Spinal cord (tissue), 10 donors: ENCODE data around the gene PKIB. TPM values are rescaled to one million over a fixed set of nuclear protein-coding genes. Genes with fewer than 3 reads are reported as not detected.

ENCODE experiments used
- DNase-seq, 6 donors: peaks; one replicate each; pipeline versions ENCODE4 v3.0.0 to v3.0.0-alpha.2; 2013 to 2015; ENCODE audit warnings: low spot score in 6 of 6, low read depth in 4 of 6
- H3K27ac ChIP-seq: one replicate; pipeline ENCODE4 v1.5.1; 2013; ENCODE audit warnings: low read depth, low read length, control low read depth
- H3K27me3 ChIP-seq: one replicate; pipeline ENCODE4 v1.6.1; 2013; ENCODE audit warnings: low read length; ENCODE audit not compliant: control insufficient read depth, insufficient read depth
- H3K36me3 ChIP-seq: one replicate; pipeline ENCODE4 v1.6.1; 2013; ENCODE audit warnings: low read length; ENCODE audit not compliant: control insufficient read depth, insufficient read depth
- H3K4me1 ChIP-seq: one replicate; pipeline ENCODE4 v1.6.1; 2013; ENCODE audit warnings: low read length; ENCODE audit not compliant: control insufficient read depth, insufficient read depth
- H3K4me3 ChIP-seq: one replicate; pipeline ENCODE4 v1.5.1; 2013; ENCODE audit warnings: low read depth, low read length, control low read depth
- H3K9me3 ChIP-seq: one replicate; pipeline ENCODE4 v1.6.1; 2013; ENCODE audit warnings: low read length; ENCODE audit not compliant: control insufficient read depth, insufficient read depth
- WGBS: methylation state at CpG from one replicate; pipeline ENCODE4 v1.1.5; 2013; ENCODE audit warnings: missing lambda C conversion rate; ENCODE audit not compliant: insufficient coverage; 5-methylcytosine and 5-hydroxymethylcytosine counted together
- polyA plus RNA-seq, 2 donors: library from polyadenylated mRNA; unstranded; fragments of 120-200 nt; gene quantifications; one replicate each; pipeline ENCODE4 v1.2.1, GENCODE V29; 2013; ENCODE audit not compliant: insufficient read length in 2 of 2
- total RNA-seq, 2 donors: library from RNA; depleted of rRNA in 1 of 2; stranded (reverse); fragments of 120-200 nt in 1 of 2; fragments of >200 nt in 1 of 2; gene quantifications; one replicate each; pipeline versions ENCODE4 v1.2.3 to v1.2.4, GENCODE V29; 2013 to 2014
- donor health status: healthy.

The PKIB gene
- total and polyA plus RNA-seq, 4 donors, result 4.7 to 15.7 (median 11.9) TPM

DNA sequence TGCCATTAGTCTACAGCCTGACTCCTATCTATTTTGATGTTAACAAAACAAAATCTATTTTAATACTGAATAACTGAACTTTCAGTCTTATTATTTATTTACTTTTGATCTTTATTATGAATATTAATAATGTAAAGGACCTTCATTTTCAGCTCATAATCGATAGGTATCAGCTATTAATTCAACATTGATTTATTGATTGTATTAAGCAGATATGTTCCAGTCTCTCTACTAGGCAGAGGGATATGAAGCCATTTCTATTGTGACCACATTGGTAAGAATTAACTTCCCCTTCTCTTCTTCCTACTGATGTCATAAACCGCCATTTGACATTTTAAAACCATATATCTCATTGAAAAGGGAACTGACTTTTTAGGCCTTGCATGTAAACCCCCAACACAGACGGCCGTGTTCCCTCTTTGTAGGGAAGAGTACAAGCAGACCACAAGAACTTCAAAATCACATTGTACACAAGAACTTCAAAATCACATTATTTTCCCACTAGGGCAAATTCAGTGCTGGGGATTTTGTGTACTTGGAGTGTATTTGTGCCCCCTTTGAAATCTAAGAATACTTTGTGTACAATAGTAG lies 99.8 kb downstream of the PKIB start:
- no peaks in the 10 kb centered on the region for H3K27me3 ChIP-seq
- H3K36me3 ChIP-seq, result no peaks in the 10 kb centered on the region
- WGBS, result 43% methylated on average over 1 of the region's 4 CpGs
- no peaks in the 10 kb centered on the region for H3K9me3 ChIP-seq
- H3K27ac ChIP-seq, result no peak overlapping the region
- H3K4me1 ChIP-seq, result no peaks in the 10 kb centered on the region
- H3K4me3 ChIP-seq, result no peak overlapping the region
- no peak for DNase-seq

DNA sequence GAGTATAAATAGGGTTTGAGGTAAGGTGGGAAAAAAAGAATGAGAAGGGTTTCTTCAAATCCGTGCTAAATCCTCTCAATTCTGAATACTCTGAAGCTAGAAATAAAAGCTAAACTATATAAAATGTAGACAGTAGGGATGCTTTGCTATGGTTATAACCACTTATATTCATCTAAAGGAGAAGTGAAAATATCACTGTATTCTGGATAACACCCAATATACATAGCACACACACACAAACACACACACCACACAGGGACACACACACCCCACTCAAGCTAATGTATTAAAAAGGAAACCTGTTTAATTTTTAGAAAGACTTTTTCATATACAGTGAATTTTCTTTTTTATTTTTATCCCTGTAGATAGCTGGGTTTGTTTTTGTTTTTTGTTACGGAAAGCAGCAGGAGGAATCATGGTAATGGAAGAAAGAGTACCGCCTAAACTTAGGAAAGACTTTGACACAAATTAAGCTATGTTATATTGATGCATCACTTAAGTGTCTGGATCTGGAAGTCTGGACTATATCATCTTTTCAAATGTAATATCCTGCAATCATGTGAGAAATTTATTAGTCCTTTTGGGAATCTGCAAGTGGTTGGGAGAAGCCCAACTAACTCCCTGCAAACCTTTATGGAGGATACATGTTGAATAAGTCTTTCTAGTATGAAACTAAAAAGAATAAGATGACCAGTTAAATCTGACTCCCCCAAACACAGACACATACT lies 100.9 kb downstream of the PKIB start:
- Histone ChIP-seq H3K9me3 (no peaks in the 10 kb centered on the region), H3K4me1 (no peaks in the 10 kb centered on the region), H3K36me3 (no peaks in the 10 kb centered on the region), H3K27ac (no peak overlapping the region), H3K4me3 (no peak overlapping the region), H3K27me3 (no peaks in the 10 kb centered on the region)
- no peak for DNase-seq
- WGBS, result no CpG with 5 or more reads among the region's 3 CpGs

DNA sequence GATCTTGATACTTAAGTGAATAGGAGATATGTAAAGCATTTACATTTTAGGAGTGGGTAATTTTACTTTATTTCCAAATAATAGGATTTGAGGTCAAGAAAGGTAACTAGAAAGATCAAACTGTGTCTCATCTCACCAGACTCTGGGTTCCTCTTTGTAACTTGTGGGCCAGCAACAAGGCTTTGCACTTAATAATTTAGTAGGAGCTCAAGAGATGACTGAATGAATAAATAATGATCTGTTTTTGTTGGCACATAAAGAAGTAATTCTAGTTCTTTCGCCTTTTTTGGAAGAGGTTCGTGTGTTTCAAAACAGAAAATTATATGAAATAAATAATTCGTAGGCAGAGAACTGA lies 101.9 kb downstream of the PKIB start:
- Histone ChIP-seq H3K27ac (no peak overlapping the region), H3K27me3 (no peaks in the 10 kb centered on the region), H3K9me3 (no peaks in the 10 kb centered on the region), H3K4me1 (no peaks in the 10 kb centered on the region), H3K4me3 (no peak overlapping the region), H3K36me3 (no peaks in the 10 kb centered on the region)
- no peak for DNase-seq
- WGBS, result no CpG with 5 or more reads among the region's 3 CpGs

DNA sequence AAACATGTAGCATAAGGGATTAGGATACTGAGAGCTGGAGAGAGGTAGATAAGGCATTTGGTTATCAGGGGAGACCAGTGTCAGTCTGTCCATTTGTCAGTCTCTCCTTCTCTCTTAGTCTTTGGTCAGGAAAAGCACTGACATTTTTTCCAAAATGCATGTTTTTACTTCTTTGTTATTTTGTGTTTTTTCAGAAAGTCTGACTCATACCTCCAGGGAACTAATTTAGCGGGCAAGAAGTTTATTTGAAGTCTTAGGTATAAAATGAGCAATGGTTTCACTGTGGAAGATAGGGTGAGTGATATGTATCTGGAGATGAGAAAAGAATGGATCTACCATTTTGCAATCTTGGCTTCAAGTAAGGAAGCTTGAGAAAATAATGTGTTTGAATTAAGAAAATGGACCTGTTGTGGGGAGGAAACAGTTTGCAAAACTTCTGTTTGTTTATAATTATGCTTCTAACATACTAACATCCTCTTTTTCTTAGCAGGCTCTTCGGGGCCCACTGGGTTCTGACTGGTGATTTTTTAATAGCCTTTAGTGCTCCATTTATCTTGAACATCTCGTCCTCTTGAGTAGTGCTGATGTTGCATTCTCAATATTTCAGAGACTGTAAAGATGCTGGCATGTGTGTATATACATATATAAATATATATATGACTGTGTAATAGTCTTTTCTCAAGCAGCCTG lies 102.4 kb downstream of the PKIB start:
- no peaks in the 10 kb centered on the region for H3K36me3 ChIP-seq
- H3K9me3 ChIP-seq, result no peaks in the 10 kb centered on the region
- no peak for DNase-seq
- H3K27ac ChIP-seq, result no peak overlapping the region
- 88% methylated on average over 1 of the region's 3 CpGs for WGBS
- H3K4me1 ChIP-seq, result no peaks in the 10 kb centered on the region
- no peaks in the 10 kb centered on the region for H3K27me3 ChIP-seq
- H3K4me3 ChIP-seq, result no peak overlapping the region

DNA sequence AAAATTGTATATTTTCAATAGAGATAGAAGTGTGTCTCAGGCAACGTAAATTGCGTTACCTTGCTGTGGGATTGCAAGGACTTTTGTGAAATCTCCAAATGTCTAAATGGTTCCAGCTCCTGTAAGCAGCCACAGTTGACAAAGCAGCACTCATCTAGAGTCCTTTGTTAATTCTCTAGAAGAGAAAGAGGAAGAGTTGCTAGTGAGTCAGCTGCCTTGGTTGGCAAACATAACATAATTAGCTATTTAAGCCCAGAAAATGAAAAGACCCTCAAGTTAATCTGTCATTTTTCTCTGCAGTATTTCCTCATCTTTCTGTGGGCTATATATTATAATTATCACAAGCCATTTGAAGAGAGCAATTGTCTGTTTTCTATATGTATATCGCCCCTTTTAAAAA lies 102.9 kb downstream of the PKIB start:
- H3K27me3 ChIP-seq, result no peaks in the 10 kb centered on the region
- H3K4me3 ChIP-seq, result no peak overlapping the region
- H3K4me1 ChIP-seq, result no peaks in the 10 kb centered on the region
- WGBS, result 69% methylated on average over 2 of the region's 3 CpGs
- H3K27ac ChIP-seq, result no peak overlapping the region
- no peak for DNase-seq
- H3K9me3 ChIP-seq, result no peaks in the 10 kb centered on the region
- no peaks in the 10 kb centered on the region for H3K36me3 ChIP-seq

GRCh38 chr6:122714059-122714458 lies 103.9 kb downstream of the PKIB start:
- Histone ChIP-seq H3K4me1 (no peaks in the 10 kb centered on the region), H3K27ac (no peak overlapping the region), H3K36me3 (no peaks in the 10 kb centered on the region), H3K27me3 (no peaks in the 10 kb centered on the region), H3K4me3 (no peak overlapping the region), H3K9me3 (no peaks in the 10 kb centered on the region)
- WGBS, result 93% methylated on average over 3 of the region's 5 CpGs
- no peak for DNase-seq

- no peaks in the 10 kb centered on the region for H3K9me3 ChIP-seq
- no peak for DNase-seq
- H3K36me3 ChIP-seq, result no peaks in the 10 kb centered on the region
- no peak overlapping the region for H3K4me3 ChIP-seq
- no peak overlapping the region for H3K27ac ChIP-seq
- no peaks in the 10 kb centered on the region for H3K4me1 ChIP-seq
- no CpG with 5 or more reads among the region's 2 CpGs for WGBS
- no peaks in the 10 kb centered on the region for H3K27me3 ChIP-seq
These were observed 105.5 kb downstream of the PKIB start for GRCh38 chr6:122715725-122716124.

DNA sequence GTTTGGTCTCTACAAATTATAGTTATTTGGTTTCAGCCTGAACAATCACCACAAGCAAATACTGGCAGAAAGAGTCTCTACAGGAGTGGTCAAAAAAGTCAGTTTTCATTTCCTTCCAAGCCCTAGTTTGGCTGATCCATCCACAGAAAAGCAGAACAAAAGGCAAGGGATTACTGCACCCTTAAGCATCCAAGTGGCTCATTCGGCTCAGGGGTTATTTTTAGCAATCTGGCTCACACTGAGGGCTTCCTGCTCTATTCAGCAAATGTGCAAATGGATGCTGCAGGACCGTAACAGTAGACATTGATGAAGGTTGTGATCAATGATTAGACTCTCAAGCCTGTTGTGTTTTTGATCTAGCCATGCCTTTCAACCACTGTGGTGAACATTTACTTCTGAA lies 107.1 kb downstream of the PKIB start:
- Histone ChIP-seq H3K27ac (no peak overlapping the region), H3K4me1 (no peaks in the 10 kb centered on the region), H3K4me3 (no peak overlapping the region), H3K9me3 (no peaks in the 10 kb centered on the region), H3K36me3 (no peaks in the 10 kb centered on the region), H3K27me3 (no peaks in the 10 kb centered on the region)
- 10% methylated on average over 1 of the region's 2 CpGs for WGBS
- DNase-seq, result peak in 1 of 6 donors; percentile 25

GRCh38 chr6:122718616-122719015 lies 108.4 kb downstream of the PKIB start:
- Histone ChIP-seq H3K4me1 (no peaks in the 10 kb centered on the region), H3K4me3 (no peak overlapping the region), H3K27me3 (no peaks in the 10 kb centered on the region), H3K36me3 (no peaks in the 10 kb centered on the region), H3K27ac (no peak overlapping the region), H3K9me3 (no peaks in the 10 kb centered on the region)
- WGBS, result 100% methylated on average over 2 of the region's 4 CpGs
- no peak for DNase-seq

DNA sequence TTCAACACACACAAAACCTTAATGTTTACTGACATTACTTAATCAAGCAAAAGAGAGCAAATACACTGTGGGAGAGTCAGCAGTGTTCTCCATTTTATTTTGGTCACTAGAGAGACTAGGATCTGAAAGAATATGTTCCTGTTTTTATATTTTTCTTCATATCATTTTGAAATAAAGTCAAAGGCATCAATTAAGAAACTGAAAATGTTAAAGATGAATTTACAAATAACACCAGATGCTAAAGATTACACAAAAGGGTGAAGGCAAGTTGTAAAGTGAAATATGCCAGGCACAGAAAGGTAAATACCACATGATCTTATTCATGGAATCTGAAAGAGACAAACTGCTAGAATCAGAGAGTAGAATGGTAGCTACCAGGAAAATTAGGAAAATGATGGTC lies 109.0 kb downstream of the PKIB start:
- no peak overlapping the region for H3K27ac ChIP-seq
- H3K4me3 ChIP-seq, result no peak overlapping the region
- H3K36me3 ChIP-seq, result no peaks in the 10 kb centered on the region
- no peaks in the 10 kb centered on the region for H3K27me3 ChIP-seq
- no peaks in the 10 kb centered on the region for H3K4me1 ChIP-seq
- H3K9me3 ChIP-seq, result no peaks in the 10 kb centered on the region
- DNase-seq, result no peak
